ENCODE results near the gene MRPL43.
"Not testable (repeated sequence)": the region's sequence is repeated elsewhere in the genome, so short reads cannot be mapped to it uniquely, and the experiment has no call there.

DNA sequence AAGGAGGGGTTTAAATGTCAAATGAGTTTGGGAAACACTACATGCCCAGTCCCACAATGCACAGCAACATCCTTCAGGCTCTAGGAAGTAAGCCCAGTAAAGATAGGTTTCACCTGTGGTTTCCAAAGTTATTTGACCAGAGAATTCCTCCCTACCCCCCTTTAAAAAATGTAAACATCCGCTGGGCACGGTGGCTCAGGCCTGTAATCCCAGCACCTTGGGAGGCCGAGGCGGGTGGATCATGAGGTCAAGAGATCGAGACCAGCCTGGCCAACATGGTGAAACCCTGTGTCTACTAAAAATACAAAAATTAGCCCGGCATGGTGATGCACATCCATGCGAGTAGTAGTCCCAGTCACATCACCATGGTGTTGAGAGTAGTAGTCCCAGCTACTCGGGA lies 11.9 kb downstream of the MRPL43 start:
- TF ChIP-seq, protein P1, sequence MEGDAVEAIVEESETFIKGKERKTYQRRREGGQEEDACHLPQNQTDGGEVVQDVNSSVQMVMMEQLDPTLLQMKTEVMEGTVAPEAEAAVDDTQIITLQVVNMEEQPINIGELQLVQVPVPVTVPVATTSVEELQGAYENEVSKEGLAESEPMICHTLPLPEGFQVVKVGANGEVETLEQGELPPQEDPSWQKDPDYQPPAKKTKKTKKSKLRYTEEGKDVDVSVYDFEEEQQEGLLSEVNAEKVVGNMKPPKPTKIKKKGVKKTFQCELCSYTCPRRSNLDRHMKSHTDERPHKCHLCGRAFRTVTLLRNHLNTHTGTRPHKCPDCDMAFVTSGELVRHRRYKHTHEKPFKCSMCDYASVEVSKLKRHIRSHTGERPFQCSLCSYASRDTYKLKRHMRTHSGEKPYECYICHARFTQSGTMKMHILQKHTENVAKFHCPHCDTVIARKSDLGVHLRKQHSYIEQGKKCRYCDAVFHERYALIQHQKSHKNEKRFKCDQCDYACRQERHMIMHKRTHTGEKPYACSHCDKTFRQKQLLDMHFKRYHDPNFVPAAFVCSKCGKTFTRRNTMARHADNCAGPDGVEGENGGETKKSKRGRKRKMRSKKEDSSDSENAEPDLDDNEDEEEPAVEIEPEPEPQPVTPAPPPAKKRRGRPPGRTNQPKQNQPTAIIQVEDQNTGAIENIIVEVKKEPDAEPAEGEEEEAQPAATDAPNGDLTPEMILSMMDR (conservative IDR thresholded peaks at IDR 0.05 in 1 of 2, IDR thresholded peaks at IDR 0.05 in 1 of 2; ENCODE audit: low read depth in 1 of 2, low read length in 2 of 2), result not testable (repeated sequence)
- TF ChIP-seq EZH2 (IDR thresholded peaks at IDR 0.05; ENCODE audit: low read length, missing control alignments), result not testable (repeated sequence)

Measured in fibroblast of lung (primary cell).